CD4-positive, alpha-beta memory T cell (primary cell): ENCODE results near the gene OST4. TPM values are rescaled to one million over a fixed set of nuclear protein-coding genes. Genes with fewer than 3 reads are reported as not detected.
"Not testable (repeated sequence)": the region's sequence is repeated elsewhere in the genome, so short reads cannot be mapped to it uniquely, and the experiment has no call there.

ENCODE experiments used
- CTCF ChIA-PET: fragments of 350-600 bp; sonication (Branson Sonifier 250); formaldehyde crosslinking; loops from one replicate; lab custom pipeline; 2021; ENCODE audit warnings: inconsistent platforms; ENCODE audit not compliant: partially characterized antibody; lab: Charles Lee
- POLR2A ChIA-PET: fragments of 350-600 bp; sonication (Branson Sonifier 250); formaldehyde crosslinking; loops from one replicate; lab custom pipeline; 2021; ENCODE audit not compliant: partially characterized antibody; lab: Charles Lee
- DNase-seq, 5 donors: peaks; one replicate each; pipeline versions ENCODE4 v3.0.0 to v3.0.0-alpha.2; 2020 to 2022; ENCODE audit warnings: mixed read lengths in 1 of 5
- H3K27ac ChIP-seq: one replicate; pipeline ENCODE4 v1.7.0; 2013; ENCODE audit warnings: low read depth, low read length
- H3K27me3 ChIP-seq: 2 replicates; pipeline ENCODE4 v1.7.0; 2013; ENCODE audit warnings: mild to moderate bottlenecking, low read length, moderate library complexity; ENCODE audit not compliant: insufficient read depth
- H3K36me3 ChIP-seq: 2 replicates; pipeline ENCODE4 v1.7.0; 2013; ENCODE audit warnings: mild to moderate bottlenecking, low read length, moderate library complexity; ENCODE audit not compliant: insufficient read depth
- H3K4me1 ChIP-seq: 2 replicates; pipeline ENCODE4 v1.7.0; 2013; ENCODE audit warnings: mild to moderate bottlenecking, low read length, moderate library complexity; ENCODE audit not compliant: insufficient read depth
- H3K4me3 ChIP-seq, 2 donors: one replicate each; pipeline ENCODE4 v1.7.0; 2013; ENCODE audit warnings: low read length in 2 of 2, mild to moderate bottlenecking in 1 of 2
- H3K9me3 ChIP-seq, 2 donors: one replicate each; pipeline ENCODE4 v1.7.0; 2013; ENCODE audit warnings: low read length in 2 of 2, control low read depth in 1 of 2; ENCODE audit not compliant: control insufficient read depth in 1 of 2
- H3K27ac Mint-ChIP-seq, 7 donors: one replicate each; pipeline ENCODE4 v1.8.0; 2020 to 2021; ENCODE audit warnings: mixed read lengths in 7 of 7, mild to moderate bottlenecking in 6 of 7, inconsistent platforms in 3 of 7, moderate library complexity in 3 of 7
- H3K27me3 Mint-ChIP-seq, 2 donors: one replicate each; pipeline ENCODE4 v1.8.0; 2020 to 2021; ENCODE audit warnings: mixed read lengths in 2 of 2
- H3K36me3 Mint-ChIP-seq, 2 donors: one replicate each; pipeline ENCODE4 v1.8.0; 2020 to 2021; ENCODE audit warnings: mixed read lengths in 2 of 2, inconsistent platforms in 1 of 2, mild to moderate bottlenecking in 1 of 2
- H3K4me1 Mint-ChIP-seq, 4 donors: one replicate each; pipeline ENCODE4 v1.8.0; 2020 to 2021; ENCODE audit warnings: mixed read lengths in 4 of 4, mild to moderate bottlenecking in 1 of 4
- H3K4me3 Mint-ChIP-seq, 8 donors: one replicate each; pipeline ENCODE4 v1.8.0; 2020 to 2021; ENCODE audit warnings: mixed read lengths in 8 of 8, mild to moderate bottlenecking in 7 of 8, moderate library complexity in 6 of 8, inconsistent platforms in 3 of 8
- H3K9me3 Mint-ChIP-seq, 8 donors: one replicate each; pipeline ENCODE4 v1.8.0; 2020 to 2021; ENCODE audit warnings: mixed read lengths in 8 of 8, mild to moderate bottlenecking in 5 of 8, inconsistent platforms in 3 of 8, moderate library complexity in 1 of 8
- intact Hi-C: fragments of 100-400 bp; cut with micrococcal nuclease; formaldehyde crosslinking; loops from one replicate; pipeline ENCODE4 v1.15.1; 2023
- polyA plus RNA-seq, 2 donors: library from polyadenylated mRNA; unstranded; fragments of 300-500 nt; fragmentation: Illumina TruSeq; gene quantifications; one replicate each; pipeline ENCODE4 v1.2.3, GENCODE V29; 2021
- total RNA-seq, 2 experiments: library from RNA; stranded (reverse); gene quantifications; one replicate each; pipeline ENCODE4 v1.2.3, GENCODE V29; 2021

Gene OST4
- total and polyA plus RNA-seq, 4 experiments from 2014 or later = 269 to 958 (median 587) TPM

GRCh38 chr2:27110603-27111352, 39.3 kb upstream of the OST4 start:
- H3K9me3 ChIP-seq, intact Hi-C loops, H3K27me3 ChIP-seq, POLR2A ChIA-PET, H3K9me3 Mint-ChIP-seq, H3K4me3 ChIP-seq, H3K36me3 Mint-ChIP-seq, DNase-seq, H3K27ac Mint-ChIP-seq, H3K4me3 Mint-ChIP-seq, H3K4me1 ChIP-seq, H3K4me1 Mint-ChIP-seq, H3K27ac ChIP-seq, H3K36me3 ChIP-seq: not testable (repeated sequence)
- CTCF ChIA-PET = interaction anchor here (0.6 kb wide), 1 partner anchor 23 kb away, joined by 3 read pairs; no protein-coding TSS in a partner anchor
- peaks cover 5 to 16% of the 10 kb centered on the region in 2 donors for H3K27me3 Mint-ChIP-seq

GRCh38 chr2:27109083-27109482, 37.6 kb upstream of the OST4 start:
- DNase-seq = no peak
- Mint-ChIP-seq H3K4me1 (no peaks in the 10 kb centered on the region), H3K27me3 (peaks cover 5 to 16% of the 10 kb centered on the region in 2 donors), H3K4me3 (no peak overlapping the region), H3K27ac (peak overlapping the region in 1 of 7 donors; percentile 43), H3K36me3 (no peaks in the 10 kb centered on the region), H3K9me3 (no peaks in the 10 kb centered on the region)
- Histone ChIP-seq H3K27ac (no peak overlapping the region), H3K36me3 (no peaks in the 10 kb centered on the region), H3K9me3 (no peaks in the 10 kb centered on the region), H3K4me3 (no peak overlapping the region), H3K4me1 (no peaks in the 10 kb centered on the region), H3K27me3 (no peaks in the 10 kb centered on the region)
- POLR2A ChIA-PET = no interaction called here
- intact Hi-C loops = no loop called here
- CTCF ChIA-PET = interaction anchor here (1.7 kb wide), 1 partner anchor 171 kb away, joined by 4 read pairs; no protein-coding TSS in a partner anchor

- Histone ChIP-seq H3K27ac (no peak overlapping the region), H3K4me3 (no peak overlapping the region), H3K36me3 (no peaks in the 10 kb centered on the region), H3K4me1 (no peaks in the 10 kb centered on the region), H3K9me3 (no peaks in the 10 kb centered on the region), H3K27me3 (no peaks in the 10 kb centered on the region)
- no peaks in the 10 kb centered on the region for H3K4me1 Mint-ChIP-seq
- peaks cover 5 to 16% of the 10 kb centered on the region in 2 donors for H3K27me3 Mint-ChIP-seq
- H3K27ac Mint-ChIP-seq = no peak overlapping the region
- POLR2A ChIA-PET = interaction anchor here (0.6 kb wide), 1 partner anchor 25 kb away, joined by 3 read pairs; no protein-coding TSS in a partner anchor
- CTCF ChIA-PET = interaction anchor here (1.7 kb wide), 1 partner anchor 172 kb away, joined by 4 read pairs; no protein-coding TSS in a partner anchor
- H3K4me3 Mint-ChIP-seq = no peak overlapping the region
- intact Hi-C loops = no loop called here
- no peaks in the 10 kb centered on the region for H3K9me3 Mint-ChIP-seq
- H3K36me3 Mint-ChIP-seq = no peaks in the 10 kb centered on the region
- DNase-seq = no peak
Measured at GRCh38 chr2:27108221-27108620, 36.8 kb upstream of the OST4 start.

DNA sequence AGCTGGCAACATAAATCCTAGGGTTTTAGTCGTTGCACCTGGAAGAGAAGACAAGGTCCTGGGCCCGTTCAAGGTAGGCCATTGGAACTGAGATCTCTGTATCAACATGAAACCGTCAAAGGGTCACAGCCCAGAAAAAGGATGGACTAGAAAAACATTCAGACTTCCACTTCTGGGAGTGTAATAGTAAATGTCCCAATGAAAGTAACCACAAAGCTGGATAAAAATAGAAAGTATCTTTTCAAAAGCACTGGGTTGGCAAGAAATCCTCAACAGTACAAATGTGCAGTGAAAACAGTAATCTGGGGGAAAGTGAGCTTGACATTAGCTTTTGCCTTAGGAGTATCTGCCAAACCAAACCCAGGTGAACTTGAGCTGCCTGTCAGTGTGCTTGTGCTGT, 34.5 kb upstream of the OST4 start:
- Histone ChIP-seq H3K4me3 (no peak overlapping the region), H3K36me3 (no peaks in the 10 kb centered on the region), H3K27me3 (no peaks in the 10 kb centered on the region), H3K4me1 (no peaks in the 10 kb centered on the region), H3K27ac (no peak overlapping the region), H3K9me3 (no peaks in the 10 kb centered on the region)
- Mint-ChIP-seq H3K27ac (no peak overlapping the region), H3K4me1 (no peaks in the 10 kb centered on the region), H3K4me3 (no peak overlapping the region), H3K27me3 (peaks cover 4 to 12% of the 10 kb centered on the region in 2 donors), H3K36me3 (no peaks in the 10 kb centered on the region), H3K9me3 (no peaks in the 10 kb centered on the region)
- intact Hi-C loops = no loop called here
- POLR2A ChIA-PET = no interaction called here
- no peak for DNase-seq
- CTCF ChIA-PET = interaction anchor here (1.1 to 1.6 kb wide), 2 partner anchors 174 to 197 kb away, joined by 3 to 7 read pairs; no protein-coding TSS in a partner anchor

DNA sequence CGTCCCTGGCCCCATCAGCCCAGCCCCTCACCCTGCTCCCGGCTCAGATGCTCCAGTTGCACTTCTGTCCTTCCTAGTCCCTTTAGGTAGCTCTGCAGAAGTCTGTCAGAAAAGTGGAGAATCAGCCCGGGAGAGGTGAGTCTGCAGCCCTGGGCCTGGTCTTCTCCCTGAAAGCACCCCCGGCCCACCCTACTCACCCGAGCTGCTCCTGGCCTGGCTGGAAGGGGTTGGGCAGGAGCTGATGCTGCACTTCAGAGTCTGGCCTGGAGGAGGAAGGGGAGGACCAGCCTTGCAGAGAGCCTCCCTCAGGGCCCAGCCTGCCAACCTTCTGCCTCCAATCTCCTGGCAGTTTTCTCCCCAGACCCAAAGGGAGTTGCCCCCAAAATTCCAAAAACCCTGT, 30.9 kb upstream of the OST4 start:
- Mint-ChIP-seq H3K4me3 (no peak overlapping the region), H3K27me3 (peaks cover 4 to 8% of the 10 kb centered on the region in 2 donors), H3K36me3 (peaks cover 0 to 1% of the 10 kb centered on the region in 2 donors), H3K4me1 (peaks cover 0 to 3% (median 0%) of the 10 kb centered on the region in 4 donors), H3K9me3 (no peaks in the 10 kb centered on the region), H3K27ac (no peak overlapping the region)
- no peak for DNase-seq
- no peaks in the 10 kb centered on the region for H3K4me1 ChIP-seq
- ChIA-PET POLR2A (no interaction called here), CTCF (interaction anchor here (2.6 to 10.0 kb wide), 2 partner anchors 180 to 201 kb away, joined by 13 to 121 read pairs; partner anchors contain the start of gene TRIM54)
- no peaks in the 10 kb centered on the region for H3K9me3 ChIP-seq
- no peaks in the 10 kb centered on the region for H3K36me3 ChIP-seq
- H3K27ac ChIP-seq = no peak overlapping the region
- no peaks in the 10 kb centered on the region for H3K27me3 ChIP-seq
- intact Hi-C loops = no loop called here
- no peak overlapping the region for H3K4me3 ChIP-seq

DNA sequence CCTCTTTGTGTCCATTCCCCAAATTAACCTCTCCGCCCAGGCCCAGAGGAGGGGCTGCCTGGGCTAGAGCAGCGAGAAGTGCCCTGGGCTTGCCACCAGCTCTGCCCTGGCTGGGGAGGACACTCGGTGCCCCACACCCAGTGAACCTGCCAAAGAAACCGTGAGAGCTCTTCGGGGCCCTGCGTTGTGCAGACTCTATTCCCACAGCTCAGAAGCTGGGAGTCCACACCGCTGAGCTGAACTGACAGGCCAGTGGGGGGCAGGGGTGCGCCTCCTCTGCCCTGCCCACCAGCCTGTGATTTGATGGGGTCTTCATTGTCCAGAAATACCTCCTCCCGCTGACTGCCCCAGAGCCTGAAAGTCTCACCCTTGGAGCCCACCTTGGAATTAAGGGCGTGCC, 28.6 kb upstream of the OST4 start:
- no peak overlapping the region for H3K27ac ChIP-seq
- H3K27ac Mint-ChIP-seq = peak overlapping the region in 1 of 7 donors; percentile 42
- peaks cover 8 to 16% (median 10%) of the 10 kb centered on the region in 4 donors for H3K4me1 Mint-ChIP-seq
- H3K36me3 Mint-ChIP-seq = peaks cover 0 to 1% of the 10 kb centered on the region in 2 donors
- no peak overlapping the region for H3K4me3 ChIP-seq
- H3K4me3 Mint-ChIP-seq = no peak overlapping the region
- intact Hi-C loops = no loop called here
- ChIA-PET CTCF (interaction anchor here (0.5 to 10.0 kb wide), 9 partner anchors 9 to 253 kb away, joined by 3 to 121 read pairs (median 5); partner anchors contain the start of genes ABHD1 and TRIM54), POLR2A (no interaction called here)
- H3K9me3 ChIP-seq = no peaks in the 10 kb centered on the region
- peaks cover 9% of the 10 kb centered on the region for H3K4me1 ChIP-seq
- H3K27me3 Mint-ChIP-seq = peaks cover 0 to 2% of the 10 kb centered on the region in 2 donors
- no peaks in the 10 kb centered on the region for H3K36me3 ChIP-seq
- H3K9me3 Mint-ChIP-seq = no peaks in the 10 kb centered on the region
- DNase-seq = no peak
- H3K27me3 ChIP-seq = no peaks in the 10 kb centered on the region

- H3K9me3 Mint-ChIP-seq = no peaks in the 10 kb centered on the region
- H3K36me3 Mint-ChIP-seq = peaks cover 0 to 1% of the 10 kb centered on the region in 2 donors
- H3K4me1 ChIP-seq = peaks cover 9% of the 10 kb centered on the region
- no peak overlapping the region for H3K27ac ChIP-seq
- DNase-seq = no peak
- H3K9me3 ChIP-seq = no peaks in the 10 kb centered on the region
- intact Hi-C loops = no loop called here
- H3K4me3 ChIP-seq = no peak overlapping the region
- no peaks in the 10 kb centered on the region for H3K36me3 ChIP-seq
- ChIA-PET POLR2A (no interaction called here), CTCF (interaction anchor here (0.5 to 10.0 kb wide), 9 partner anchors 8 to 254 kb away, joined by 3 to 121 read pairs (median 5); partner anchors contain the start of genes ABHD1 and TRIM54)
- no peaks in the 10 kb centered on the region for H3K27me3 Mint-ChIP-seq
- H3K4me3 Mint-ChIP-seq = no peak overlapping the region
- H3K27me3 ChIP-seq = no peaks in the 10 kb centered on the region
- peaks cover 8 to 16% (median 10%) of the 10 kb centered on the region in 4 donors for H3K4me1 Mint-ChIP-seq
- H3K27ac Mint-ChIP-seq = no peak overlapping the region
Measured at GRCh38 chr2:27099334-27099955, 28.0 kb upstream of the OST4 start.
